Heart left ventricle (tissue), 16 donors: ENCODE measurements around the gene FOXN3. TPM values are rescaled to one million over a fixed set of nuclear protein-coding genes. Genes with fewer than 3 reads are reported as not detected.
"Not testable (repeated sequence)": the region's sequence is repeated elsewhere in the genome, so short reads cannot be mapped to it uniquely, and the experiment has no call there.

Source experiments
- ATAC-seq, 4 donors: fragments of 200-7000 bp; cut with Tn5 transposase; one replicate each; pipeline ENCODE4 v1.9.1; 2020 to 2022; ENCODE audit warnings: moderate library complexity in 4 of 4, mild to moderate bottlenecking in 3 of 4, moderate number of reproducible peaks in 1 of 4
- DNase-seq, 5 donors: peaks; one replicate each; pipeline ENCODE4 v3.0.0-alpha.2; 2020
- H3K27ac ChIP-seq, 12 donors: fragments of 200-600 bp; sonication (generic) in 4 of 12; one replicate each; pipeline versions ENCODE4 v1.5.0 to v1.8.0; 2016 to 2022; ENCODE audit warnings: mild to moderate bottlenecking in 2 of 12
- H3K27me3 ChIP-seq, 9 donors: fragments of 200-600 bp; sonication (generic) in 2 of 9; one replicate each; pipeline versions ENCODE4 v1.5.1 to v1.8.0; 2016 to 2022; ENCODE audit warnings: mild to moderate bottlenecking in 3 of 9
- H3K36me3 ChIP-seq, 9 donors: fragments of 200-600 bp; sonication (generic) in 2 of 9; one replicate each; pipeline versions ENCODE4 v1.5.0 to v1.8.0; 2018 to 2022; ENCODE audit warnings: mild to moderate bottlenecking in 2 of 9
- H3K4me1 ChIP-seq, 12 donors: fragments of 200-600 bp; sonication (generic) in 4 of 12; one replicate each; pipeline versions ENCODE4 v1.5.0 to v1.8.0; 2016 to 2022; ENCODE audit warnings: mild to moderate bottlenecking in 3 of 12
- H3K4me3 ChIP-seq, 12 donors: fragments of 200-600 bp; sonication (generic) in 4 of 12; one replicate each; pipeline versions ENCODE4 v1.5.0 to v1.8.0; 2017 to 2022; ENCODE audit warnings: mild to moderate bottlenecking in 9 of 12, moderate library complexity in 4 of 12
- H3K9me3 ChIP-seq, 12 donors: fragments of 200-600 bp; sonication (generic) in 4 of 12; one replicate each; pipeline versions ENCODE4 v1.5.0 to v1.8.0; 2016 to 2022; ENCODE audit warnings: mild to moderate bottlenecking in 1 of 12
- POLR2A ChIP-seq, 2 donors: fragments of 450-650 bp; IDR thresholded peaks; one replicate each; pipeline ENCODE4 v1.6.1; 2017; ENCODE audit warnings: antibody characterized with exemption in 2 of 2, mild to moderate bottlenecking in 2 of 2, moderate library complexity in 2 of 2
- WGBS, 4 donors: extraction: QIAGEN DNeasy Blood & Tissue Kit in 2 of 4; methylation state at CpG; one replicate each; pipeline versions ENCODE4 v1.1.5 to v1.1.7; 2013 to 2018; 5-methylcytosine and 5-hydroxymethylcytosine counted together
- intact Hi-C, 10 donors: fragments of 100-400 bp; cut with DNase I; formaldehyde crosslinking; loops; one replicate each; pipeline versions ENCODE4 v1.11.1 to v1.14.2; 2022
- polyA plus RNA-seq, 2 donors: library from polyadenylated mRNA; stranded (reverse); fragments of 200-250 nt; gene quantifications; one replicate each; pipeline ENCODE4 v1.2.3, GENCODE V29; 2013
- total RNA-seq, 9 donors: library from RNA; depleted of rRNA in 2 of 9; stranded (reverse); fragments of >200 nt in 2 of 9; fragmentation: NEBNext Ultra II Directional in 3 of 9; extraction: Animal tissue kit (Norgen Biotek cat#: 25700) in 3 of 9; gene quantifications; one replicate each; pipeline versions ENCODE4 v1.1.0 to v1.2.4, GENCODE V29; 2016 to 2023
- TF ChIP-seq, protein P1 (sequence below), 12 donors: fragments of 200-600 bp; sonication (generic) in 4 of 12; IDR thresholded peaks; one replicate each; pipeline versions ENCODE4 v1.5.0 to v1.8.0; 2018 to 2022; ENCODE audit warnings: antibody characterized with exemption in 12 of 12, mild to moderate bottlenecking in 5 of 12
- donor health status: ischemic (EF 13 %, LVEDD 7.1; RV severe dilation, severe dysfunction).
- donor health status: healthy with polysubstance abuse.
- donor health status: DM: no; HTN: yes; CAD: no.
- donor health status: DM: no; HTN: no; CAD: no.
- donor health status: ischemic (EF 25% LVEDD 6.9; RV normal size, moderate dysfunction).
- donor health status: ischemic (EF 25% LVEDD 5.7; RV mildly dilated, moderate dysfunction).
- donor health status: healthy.
- donor health status: DM: yes; HTN: yes; CAD: no.
- donor health status: ischemic (EF 35%, LVEDD 5.7; RV mildly dilated, moderate dysfunction).
- donor health status: nonischemic (EF 11% LVEDD 7.7; RV severe dilation, severe dysfunction).
- donor health status: DM: yes; HTN: yes; CAD: no.
- donor health status: PGD.
- donor health status: ischemic (EF 29% LVEDD 5.4; RV normal size, mild dysfunction).
- donor health status: nonischemic (EF 23%, LVEDD 6.1; RV moderate dilation, normal function).

Gene FOXN3
- total and polyA plus RNA-seq, 11 donors, result 24.4 to 161 (median 111) TPM

DNA sequence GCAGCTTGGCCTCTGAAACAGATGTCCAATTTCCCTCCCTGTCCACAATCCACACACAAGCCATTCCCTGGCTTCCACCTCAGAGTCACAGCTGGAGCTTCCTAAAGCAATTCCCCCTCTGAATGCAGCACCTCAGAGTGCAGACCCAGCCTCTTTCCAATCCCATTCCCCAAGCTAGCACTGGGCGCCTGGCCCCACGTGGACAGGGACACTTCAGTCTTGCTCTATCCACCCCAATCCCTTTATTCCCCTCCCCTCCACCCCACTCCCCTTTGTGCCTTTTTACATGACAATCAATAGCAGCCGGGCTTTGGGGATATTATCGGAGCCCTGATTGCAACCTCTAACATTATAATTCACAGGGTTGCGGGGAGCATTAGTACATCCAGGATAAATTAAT is 300.0 kb downstream of the FOXN3 start:
- peaks cover 0 to 4% (median 0%) of the 10 kb centered on the region in 9 donors for H3K27me3 ChIP-seq
- no peaks in the 10 kb centered on the region for H3K4me1 ChIP-seq
- no peak overlapping the region for H3K27ac ChIP-seq
- peaks cover 0 to 12% (median 0%) of the 10 kb centered on the region in 12 donors for H3K9me3 ChIP-seq
- intact Hi-C loops, result no loop called here
- no peaks in the 10 kb centered on the region for H3K36me3 ChIP-seq
- no peak for ATAC-seq
- TF ChIP-seq POLR2A (IDR thresholded peaks at IDR 0.05), result no peak
- TF ChIP-seq, protein P1, sequence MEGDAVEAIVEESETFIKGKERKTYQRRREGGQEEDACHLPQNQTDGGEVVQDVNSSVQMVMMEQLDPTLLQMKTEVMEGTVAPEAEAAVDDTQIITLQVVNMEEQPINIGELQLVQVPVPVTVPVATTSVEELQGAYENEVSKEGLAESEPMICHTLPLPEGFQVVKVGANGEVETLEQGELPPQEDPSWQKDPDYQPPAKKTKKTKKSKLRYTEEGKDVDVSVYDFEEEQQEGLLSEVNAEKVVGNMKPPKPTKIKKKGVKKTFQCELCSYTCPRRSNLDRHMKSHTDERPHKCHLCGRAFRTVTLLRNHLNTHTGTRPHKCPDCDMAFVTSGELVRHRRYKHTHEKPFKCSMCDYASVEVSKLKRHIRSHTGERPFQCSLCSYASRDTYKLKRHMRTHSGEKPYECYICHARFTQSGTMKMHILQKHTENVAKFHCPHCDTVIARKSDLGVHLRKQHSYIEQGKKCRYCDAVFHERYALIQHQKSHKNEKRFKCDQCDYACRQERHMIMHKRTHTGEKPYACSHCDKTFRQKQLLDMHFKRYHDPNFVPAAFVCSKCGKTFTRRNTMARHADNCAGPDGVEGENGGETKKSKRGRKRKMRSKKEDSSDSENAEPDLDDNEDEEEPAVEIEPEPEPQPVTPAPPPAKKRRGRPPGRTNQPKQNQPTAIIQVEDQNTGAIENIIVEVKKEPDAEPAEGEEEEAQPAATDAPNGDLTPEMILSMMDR (IDR thresholded peaks at IDR 0.05), result no peak
- no peak overlapping the region for H3K4me3 ChIP-seq
- WGBS, 4 donors, result 77 to 81% (median 80%) methylated on average over 5 of the region's 5 CpGs
- no peak for DNase-seq

DNA sequence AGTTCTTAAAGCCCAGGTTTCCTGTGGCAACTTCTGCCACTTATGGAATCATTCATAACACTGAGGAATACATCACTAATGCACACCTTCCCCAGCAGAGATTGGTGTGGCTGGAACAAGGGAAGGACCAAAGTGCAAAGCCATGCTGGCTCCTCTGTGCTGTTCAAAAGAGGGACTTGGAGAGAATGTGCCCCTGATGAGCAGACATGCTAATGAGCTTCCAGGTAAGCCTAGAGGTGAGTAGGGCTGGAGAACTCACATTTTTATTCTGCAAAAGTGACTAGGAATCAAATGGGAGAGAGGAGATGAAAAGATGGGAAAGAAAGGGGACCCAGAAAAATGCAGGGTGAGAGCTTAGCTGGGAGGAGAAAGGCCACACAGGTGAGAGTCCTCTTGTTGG is 302.9 kb downstream of the FOXN3 start:
- Histone ChIP-seq H3K27me3 (peaks cover 0 to 4% (median 0%) of the 10 kb centered on the region in 9 donors), H3K36me3 (no peaks in the 10 kb centered on the region), H3K27ac (no peak overlapping the region), H3K4me1 (no peaks in the 10 kb centered on the region), H3K4me3 (no peak overlapping the region), H3K9me3 (peaks cover 0 to under 1% (median 0%) of the 10 kb centered on the region in 12 donors)
- intact Hi-C loops, result no loop called here
- no peak for ATAC-seq
- no peak for DNase-seq
- TF ChIP-seq POLR2A (IDR thresholded peaks at IDR 0.05), result no peak
- TF ChIP-seq, protein P1 (IDR thresholded peaks at IDR 0.05), result no peak

GRCh38 chr14:89112720-89113119 is 304.3 kb downstream of the FOXN3 start:
- Histone ChIP-seq H3K4me1 (no peaks in the 10 kb centered on the region), H3K27me3 (peaks cover 0 to 4% (median 0%) of the 10 kb centered on the region in 9 donors), H3K27ac (no peak overlapping the region), H3K36me3 (no peaks in the 10 kb centered on the region), H3K9me3 (no peaks in the 10 kb centered on the region), H3K4me3 (no peak overlapping the region)
- TF ChIP-seq, protein P1 (IDR thresholded peaks at IDR 0.05), result no peak
- no peak for TF ChIP-seq POLR2A (IDR thresholded peaks at IDR 0.05)
- 93 to 97% (median 94%) methylated on average over 12 to 18 of the region's 18 CpGs for WGBS, 4 donors
- DNase-seq, result no peak
- ATAC-seq, result no peak
- intact Hi-C loops, result no loop called here

GRCh38 chr14:89111766-89112543 is 305.1 kb downstream of the FOXN3 start:
- ATAC-seq, H3K36me3 ChIP-seq, H3K27ac ChIP-seq, H3K4me1 ChIP-seq, H3K9me3 ChIP-seq, H3K27me3 ChIP-seq, DNase-seq, H3K4me3 ChIP-seq, intact Hi-C loops: not testable (repeated sequence)
- WGBS, 4 donors, result 62 to 87% (median 84%) methylated on average over 5 to 25 of the region's 25 CpGs

DNA sequence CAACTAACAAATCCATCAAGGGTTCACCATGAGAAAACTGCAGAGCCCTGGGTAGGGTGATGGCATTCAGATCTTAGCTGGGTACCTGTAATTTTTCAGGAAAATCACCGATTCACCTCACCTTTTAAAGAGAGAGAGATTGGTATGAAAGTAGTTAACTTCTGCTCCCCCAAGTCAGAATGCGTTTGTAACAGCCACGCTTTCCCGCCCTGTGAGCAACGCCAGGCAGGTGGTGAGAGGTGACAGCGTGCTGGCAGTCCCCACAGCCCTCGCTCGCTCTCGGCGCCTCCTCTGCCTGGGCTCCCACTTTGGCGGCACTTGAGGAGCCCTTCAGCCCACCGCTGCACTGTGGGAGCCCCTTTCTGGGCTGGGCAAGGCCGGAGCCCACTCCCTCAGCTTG is 305.8 kb downstream of the FOXN3 start:
- 90 to 98% (median 96%) methylated on average over 11 to 13 of the region's 13 CpGs for WGBS, 4 donors
- H3K4me1 ChIP-seq, H3K9me3 ChIP-seq, ATAC-seq, intact Hi-C loops, H3K4me3 ChIP-seq, H3K27ac ChIP-seq, H3K27me3 ChIP-seq, H3K36me3 ChIP-seq, DNase-seq: not testable (repeated sequence)
